Common myeloid progenitor, CD34-positive (primary cell): ENCODE data around the gene UBAP1.

ENCODE experiments used
- CTCF ChIA-PET: fragments of 350-600 bp; sonication (Branson Sonifier 250); formaldehyde crosslinking; loops from one replicate; lab custom pipeline; 2021; ENCODE audit warnings: antibody characterized with exemption; lab: Charles Lee
- POLR2A ChIA-PET: fragments of 350-600 bp; sonication (Branson Sonifier 250); formaldehyde crosslinking; loops from one replicate; lab custom pipeline; 2021; ENCODE audit warnings: antibody characterized with exemption; lab: Charles Lee
- DNase-seq, 3 donors: peaks; one replicate each; pipeline versions ENCODE4 v3.0.0 to v3.0.0-alpha.2; 2013
- H3K27ac ChIP-seq, 2 experiments: 1 replicate in 1 of 2; 2 replicates in 1 of 2; pipeline ENCODE4 v1.7.0; 2013; ENCODE audit warnings: inconsistent platforms in 2 of 2, low read length in 2 of 2, mild to moderate bottlenecking in 2 of 2, low read depth in 1 of 2, moderate library complexity in 1 of 2; ENCODE audit not compliant: severe bottlenecking in 2 of 2, insufficient read depth in 1 of 2, poor library complexity in 1 of 2
- H3K27me3 ChIP-seq, 5 experiments: replicated peaks in 2 of 5; 1 replicate in 3 of 5; 2 replicates in 2 of 5; pipeline versions ENCODE4 v1.6.1 to v1.7.0; 2013; ENCODE audit warnings: low read length in 4 of 5, mild to moderate bottlenecking in 2 of 5, moderate library complexity in 2 of 5, inconsistent platforms in 1 of 5; ENCODE audit not compliant: insufficient read depth in 5 of 5, control insufficient read depth in 4 of 5
- H3K36me3 ChIP-seq, 4 experiments: 1 replicate in 2 of 4; 2 replicates in 2 of 4; pipeline versions ENCODE4 v1.6.1 to v1.7.0; 2013; ENCODE audit warnings: low read length in 3 of 4, control low read depth in 1 of 4, mild to moderate bottlenecking in 1 of 4; ENCODE audit not compliant: control insufficient read depth in 4 of 4, insufficient read depth in 4 of 4
- H3K4me1 ChIP-seq, 4 experiments: 1 replicate in 3 of 4; 2 replicates in 1 of 4; pipeline versions ENCODE4 v1.6.1 to v1.7.1; 2013; ENCODE audit warnings: low read length in 3 of 4, mild to moderate bottlenecking in 3 of 4, control low read depth in 1 of 4, inconsistent platforms in 1 of 4, moderate library complexity in 1 of 4; ENCODE audit not compliant: control insufficient read depth in 4 of 4, insufficient read depth in 4 of 4; ENCODE audit errors: control extremely low read depth in 1 of 4
- H3K4me3 ChIP-seq, 7 experiments: 1 replicate in 4 of 7; 2 replicates in 3 of 7; pipeline versions ENCODE4 v1.5.1 to v1.7.0; 2013; ENCODE audit warnings: mild to moderate bottlenecking in 7 of 7, low read length in 6 of 7, moderate library complexity in 6 of 7, inconsistent platforms in 2 of 7, low read depth in 2 of 7, control low read depth in 1 of 7; ENCODE audit not compliant: insufficient read depth in 4 of 7, control insufficient read depth in 1 of 7; ENCODE audit errors: extremely low read depth in 1 of 7
- H3K9me3 ChIP-seq, 5 experiments: 1 replicate in 4 of 5; 2 replicates in 1 of 5; pipeline versions ENCODE4 v1.6.1 to v1.7.1; 2013; ENCODE audit warnings: low read length in 4 of 5, mild to moderate bottlenecking in 2 of 5, inconsistent platforms in 1 of 5, low read depth in 1 of 5, moderate library complexity in 1 of 5; ENCODE audit not compliant: control insufficient read depth in 4 of 5, insufficient read depth in 2 of 5; ENCODE audit errors: control extremely low read depth in 1 of 5
- WGBS: methylation state at CpG from one replicate; pipeline ENCODE4 v1.1.5; 2013; ENCODE audit not compliant: insufficient coverage; 5-methylcytosine and 5-hydroxymethylcytosine counted together

UBAP1 gene

DNA sequence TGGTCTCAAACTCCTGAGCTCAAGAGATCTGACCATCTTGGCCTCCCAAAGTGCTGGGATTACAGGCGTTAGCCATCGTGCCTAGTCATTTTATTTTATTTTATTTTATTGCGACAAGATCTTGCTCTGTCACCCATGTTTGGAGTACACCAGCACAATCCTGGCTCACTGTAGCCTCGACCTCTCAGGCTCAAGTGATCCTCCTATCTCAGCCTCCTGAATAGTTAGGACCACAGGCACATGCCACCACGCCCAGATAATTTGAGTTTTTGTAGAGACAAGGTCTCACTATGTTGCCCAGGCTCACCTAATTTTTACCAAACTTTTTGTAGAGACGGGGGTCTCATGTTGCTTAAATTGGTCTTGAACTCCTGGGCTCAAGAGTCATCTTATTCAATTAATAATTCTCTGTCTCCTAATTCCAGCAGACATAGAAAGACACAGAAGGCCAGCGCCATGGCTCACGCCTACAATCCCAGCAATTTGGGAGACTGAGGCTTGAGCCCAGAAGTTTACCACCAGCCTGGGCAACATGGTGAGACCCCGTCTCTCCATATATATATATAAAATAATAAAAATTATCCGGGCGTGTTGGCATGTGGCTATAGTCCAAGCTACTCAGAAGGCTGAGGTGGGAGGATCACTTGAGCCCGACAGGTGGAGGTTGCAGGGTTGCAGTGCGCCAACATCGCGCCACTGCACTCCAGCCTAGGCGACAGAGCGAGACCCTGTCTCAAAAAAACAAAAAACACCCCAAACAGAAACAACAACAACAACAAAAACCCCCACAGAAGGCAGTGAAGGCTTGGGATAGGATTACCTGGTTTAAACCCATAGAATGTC, 1.0 kb upstream of the UBAP1 start:
- H3K27ac ChIP-seq, result peak overlapping the region; percentile 85 to 96
- peaks cover 2 to 31% (median 24%) of the 10 kb centered on the region in 4 experiments for H3K4me1 ChIP-seq
- no peaks in the 10 kb centered on the region for H3K9me3 ChIP-seq
- CTCF ChIA-PET, result interaction anchor here (1.0 to 1.4 kb wide), 4 partner anchors 16 to 75 kb away, joined by 3 to 6 read pairs (median 4); no protein-coding TSS in a partner anchor
- H3K27me3 ChIP-seq, result no peaks in the 10 kb centered on the region
- DNase-seq, result no peak
- peak overlapping the region; percentile 46 to 99 (median 94) for H3K4me3 ChIP-seq
- 91% methylated on average over 5 of the region's 17 CpGs for WGBS
- H3K36me3 ChIP-seq, result no peaks in the 10 kb centered on the region
- POLR2A ChIA-PET, result interaction anchor here (0.6 kb wide), 1 partner anchor 10 kb away, joined by 3 read pairs; no protein-coding TSS in a partner anchor

DNA sequence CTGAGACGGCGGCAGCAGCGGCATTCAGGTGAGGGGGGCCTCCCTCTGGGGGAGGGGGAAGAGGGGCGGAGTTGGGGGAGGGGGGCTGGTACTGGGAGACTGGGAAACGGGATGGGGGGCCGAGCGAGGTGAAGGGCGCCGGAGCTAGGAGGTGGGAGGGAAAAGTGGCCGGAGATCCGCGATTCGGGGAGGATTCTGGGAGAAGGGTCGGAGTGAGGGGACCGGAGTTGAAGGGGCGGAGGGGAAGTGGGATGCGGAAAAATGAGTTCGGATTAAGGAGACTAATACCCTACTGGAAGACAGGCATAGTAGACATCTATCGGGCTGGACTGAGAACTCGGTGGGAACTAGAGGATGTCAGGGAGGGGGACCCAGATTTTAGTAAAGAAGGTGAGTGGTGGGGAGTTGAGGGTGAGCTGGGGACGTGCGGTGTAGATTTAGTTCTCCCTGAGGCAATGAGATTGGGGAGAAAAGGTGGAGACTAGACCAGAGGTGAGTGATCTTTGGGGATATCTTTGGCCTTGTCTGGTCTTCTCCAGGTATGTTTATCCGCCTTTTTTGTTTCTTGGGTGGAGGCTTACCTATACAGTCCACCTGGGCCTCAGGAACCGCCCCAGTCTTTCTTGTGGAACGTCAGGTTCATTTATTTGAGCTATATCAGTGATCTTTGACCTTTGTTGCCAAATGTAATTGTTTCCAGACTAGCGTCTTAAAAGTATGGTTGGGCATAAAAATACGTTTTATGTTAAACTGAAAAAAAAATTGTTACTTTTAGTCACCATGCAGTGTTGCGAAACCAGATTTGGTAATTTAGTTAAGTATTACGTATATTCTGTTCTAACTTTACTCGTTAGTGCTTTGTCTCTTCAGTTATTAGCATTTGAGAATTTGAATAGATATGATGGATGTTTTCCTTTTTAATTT, 632 bp downstream of the UBAP1 start:
- WGBS, result 12% methylated on average over 24 of the region's 30 CpGs
- Histone ChIP-seq H3K36me3 (peaks cover 0 to 4% (median 2%) of the 10 kb centered on the region in 4 experiments), H3K9me3 (no peaks in the 10 kb centered on the region), H3K4me1 (peaks cover 2 to 31% (median 24%) of the 10 kb centered on the region in 4 experiments), H3K4me3 (peak overlapping the region; percentile 46 to 99 (median 94)), H3K27ac (peak overlapping the region; percentile 85 to 96), H3K27me3 (no peaks in the 10 kb centered on the region)
- DNase-seq, result peak in 2 of 3 donors; percentile 28 to 42
- CTCF ChIA-PET, result interaction anchor here (1.0 to 1.4 kb wide), 4 partner anchors 18 to 73 kb away, joined by 3 to 6 read pairs (median 4); no protein-coding TSS in a partner anchor
- POLR2A ChIA-PET, result no interaction called here

DNA sequence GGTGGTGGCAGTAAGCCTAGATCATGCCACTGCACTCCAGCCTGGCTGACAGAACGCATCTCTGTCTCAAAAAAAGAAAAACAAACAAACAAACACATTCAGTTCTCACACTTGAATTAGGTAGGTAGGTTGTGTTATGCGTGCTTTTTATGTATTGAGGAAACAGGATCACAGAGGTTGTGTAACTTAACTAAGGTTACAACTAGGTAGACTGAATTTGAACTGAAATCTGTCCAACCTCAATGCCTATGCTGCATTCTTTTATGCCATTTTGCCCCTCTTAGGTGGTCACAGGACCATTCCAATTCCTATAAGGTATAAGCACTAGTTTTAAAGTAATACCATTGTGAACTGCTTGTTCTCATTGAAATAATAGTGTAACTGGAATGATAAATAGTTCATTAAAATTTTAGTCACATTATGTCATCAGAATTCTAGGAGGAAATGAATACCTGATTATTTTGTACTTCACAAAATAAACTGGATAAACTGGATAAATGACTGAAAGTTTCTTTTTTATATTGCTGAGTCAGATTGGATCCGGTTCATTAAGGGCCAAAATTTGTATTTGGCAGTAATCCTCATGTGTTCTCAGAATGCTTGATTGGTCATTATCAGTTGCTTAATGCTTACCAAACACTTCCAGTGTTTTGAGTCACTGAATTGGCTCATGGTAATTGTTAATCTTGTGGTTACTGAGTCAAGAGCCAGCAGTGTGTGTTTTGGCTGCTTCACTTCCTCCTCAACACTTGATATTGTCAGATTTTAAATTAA, 7.1 kb downstream of the UBAP1 start:
- WGBS, result no CpG with 5 or more reads among the region's 3 CpGs
- POLR2A ChIA-PET, result no interaction called here
- peak overlapping the region in 1 of 2 experiments; percentile 47 for H3K27ac ChIP-seq
- H3K36me3 ChIP-seq, result peaks cover 3 to 7% (median 4%) of the 10 kb centered on the region in 4 experiments
- CTCF ChIA-PET, result interaction anchor here (0.6 to 1.7 kb wide), 4 partner anchors 10 to 946 kb away, joined by 3 to 5 read pairs (median 4); no protein-coding TSS in a partner anchor
- H3K9me3 ChIP-seq, result no peaks in the 10 kb centered on the region
- peak; percentile 88 to 96 (median 93) for DNase-seq
- no peaks in the 10 kb centered on the region for H3K27me3 ChIP-seq
- peak overlapping the region in 2 of 7 experiments; percentile 27 to 57 for H3K4me3 ChIP-seq
- H3K4me1 ChIP-seq, result peaks cover 10 to 28% (median 20%) of the 10 kb centered on the region in 4 experiments

- Histone ChIP-seq H3K4me3 (no peak overlapping the region), H3K27me3 (no peaks in the 10 kb centered on the region), H3K4me1 (peaks cover 10 to 32% (median 21%) of the 10 kb centered on the region in 4 experiments), H3K9me3 (no peaks in the 10 kb centered on the region), H3K27ac (no peak overlapping the region), H3K36me3 (peaks cover 3 to 7% (median 4%) of the 10 kb centered on the region in 4 experiments)
- no CpG with 5 or more reads among the region's 1 CpG for WGBS
- POLR2A ChIA-PET, result interaction anchor here (0.6 kb wide), 1 partner anchor 149 kb away, joined by 3 read pairs; no protein-coding TSS in a partner anchor
- no peak for DNase-seq
- CTCF ChIA-PET, result interaction anchor here (1.2 kb wide), 1 partner anchor 18 kb away, joined by 3 read pairs; no protein-coding TSS in a partner anchor
Measured at GRCh38 chr9:34187891-34188240, 9.0 kb downstream of the UBAP1 start.

DNA sequence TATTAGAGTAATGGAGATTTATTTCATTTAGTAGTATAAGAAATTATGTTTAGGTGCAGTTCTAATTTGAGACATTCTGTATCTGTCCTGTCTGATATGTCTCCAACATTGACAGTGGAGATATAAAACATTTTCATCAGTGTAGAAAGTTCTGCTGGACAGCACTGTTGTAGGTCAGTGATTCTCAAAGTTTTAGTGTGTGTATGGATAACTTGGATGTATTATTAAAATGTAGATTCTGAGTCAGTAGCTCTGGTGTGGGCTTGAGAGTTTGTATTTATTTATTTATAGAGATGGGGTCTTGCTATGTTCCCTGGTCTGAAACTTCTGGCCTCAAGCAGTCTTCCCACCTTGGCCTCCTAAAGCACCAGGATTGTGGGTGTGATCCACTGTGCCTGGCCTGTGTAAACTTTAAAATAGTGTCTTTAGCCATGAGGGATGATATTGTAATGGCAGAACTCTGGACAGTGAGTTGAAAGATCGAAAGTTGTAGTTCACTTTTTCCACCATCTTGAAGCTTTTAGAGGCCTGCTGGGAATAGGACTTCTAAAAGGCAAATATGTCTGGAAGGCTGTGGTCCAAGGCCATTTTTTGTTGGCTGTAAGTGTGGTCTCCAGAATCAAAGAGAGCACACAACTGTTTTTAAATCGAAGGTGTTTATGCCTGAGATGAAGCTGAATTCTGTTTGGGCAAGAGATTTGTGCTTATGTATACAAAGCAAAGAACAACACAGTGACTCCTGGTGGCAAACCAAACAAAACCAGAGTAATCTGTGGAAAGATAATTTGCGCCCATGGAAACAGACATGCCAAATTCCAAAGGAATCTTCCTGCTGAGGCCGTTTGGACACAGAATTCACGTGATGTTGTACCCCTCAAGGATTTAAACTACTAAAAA, 12.4 kb downstream of the UBAP1 start:
- H3K36me3 ChIP-seq, result peaks cover 0 to 2% (median 0%) of the 10 kb centered on the region in 4 experiments
- no peaks in the 10 kb centered on the region for H3K27me3 ChIP-seq
- ChIA-PET CTCF (interaction anchor here (0.6 to 1.8 kb wide), 3 partner anchors 9 to 1914 kb away, joined by 3 to 5 read pairs (median 4); no protein-coding TSS in a partner anchor), POLR2A (interaction anchor here (0.6 to 0.7 kb wide), 3 partner anchors 17 to 34 kb away, joined by 3 to 6 read pairs (median 4); no protein-coding TSS in a partner anchor)
- H3K27ac ChIP-seq, result no peak overlapping the region
- no peak overlapping the region for H3K4me3 ChIP-seq
- H3K4me1 ChIP-seq, result peaks cover 4 to 32% (median 21%) of the 10 kb centered on the region in 4 experiments
- DNase-seq, result peak in 2 of 3 donors; percentile 18 to 33
- no peaks in the 10 kb centered on the region for H3K9me3 ChIP-seq
- WGBS, result 100% methylated on average over 2 of the region's 5 CpGs
